Stimulated activated CD8-positive, alpha-beta memory T cell treated with anti-CD3 and anti-CD28 coated beads, Interleukin-12 subunit alpha, Interleukin-12 subunit beta, amount 100 ng/mL, for 4 hours (primary cell): ENCODE results near the gene GNB1L.

Experiments
- DNase-seq: peaks from one replicate; pipeline ENCODE4 v3.0.0-alpha.2; 2020; ENCODE audit warnings: low read depth

The GNB1L gene

DNA sequence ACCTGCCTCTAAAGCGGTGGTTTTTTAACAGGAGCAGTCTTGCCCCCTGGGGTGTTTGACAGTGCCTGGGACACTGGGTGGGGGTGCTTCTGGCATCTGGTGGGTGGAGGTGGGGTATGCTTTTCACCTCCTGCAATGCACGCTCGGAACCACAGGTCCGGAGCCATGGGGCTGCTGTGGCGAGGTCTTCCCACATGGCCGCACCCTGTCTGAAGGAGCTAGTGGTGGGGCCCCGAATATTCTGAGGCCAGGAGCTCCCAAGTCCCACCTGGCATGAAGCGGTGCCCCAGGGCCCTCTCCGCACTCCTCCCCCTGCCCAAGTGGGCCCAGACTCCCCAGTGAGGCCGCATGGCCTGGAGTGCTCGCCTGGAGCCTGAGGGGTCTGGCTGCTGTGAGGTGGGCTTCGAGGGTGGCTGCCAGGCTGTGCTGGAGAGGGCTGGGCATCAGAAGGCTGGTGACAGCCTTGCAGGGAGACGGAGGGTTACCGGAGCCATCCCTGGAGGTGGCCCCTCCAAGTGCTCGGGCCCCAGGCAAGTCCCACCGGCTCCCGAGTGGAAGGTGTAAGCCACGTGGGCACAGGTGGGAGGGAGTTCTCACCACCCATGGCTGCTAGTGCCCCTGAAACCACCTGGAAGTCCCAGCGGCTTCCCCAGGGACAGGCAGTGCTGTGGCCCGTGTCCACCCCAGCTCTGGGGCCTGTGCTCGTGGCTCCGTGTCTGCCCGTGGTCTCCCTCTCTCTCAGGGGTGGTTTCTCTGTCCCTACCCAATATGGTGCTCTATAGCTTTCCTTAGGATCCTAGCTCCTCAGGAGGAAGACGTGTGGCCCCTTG is 79.0 kb downstream of the GNB1L start:
- DNase-seq, result no peak

DNA sequence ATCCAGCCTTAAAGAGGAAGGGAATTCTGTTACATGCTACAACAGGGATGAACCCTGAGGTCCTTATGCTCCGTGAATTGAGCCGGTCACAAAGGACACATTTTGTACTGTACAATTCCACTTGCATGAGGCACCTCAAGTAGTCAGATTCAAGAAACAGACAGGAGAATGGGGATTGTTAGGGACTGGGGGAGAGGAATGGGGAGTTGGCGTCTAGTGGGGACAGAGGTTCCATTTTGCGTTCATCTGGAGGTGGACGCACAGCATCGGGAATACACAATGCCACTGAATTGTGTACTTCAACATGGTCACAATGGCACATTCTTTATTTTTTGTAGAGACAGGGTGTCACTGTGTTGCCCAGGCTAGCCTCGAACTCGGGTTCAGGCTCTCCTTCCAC is 80.0 kb downstream of the GNB1L start:
- no peak for DNase-seq

DNA sequence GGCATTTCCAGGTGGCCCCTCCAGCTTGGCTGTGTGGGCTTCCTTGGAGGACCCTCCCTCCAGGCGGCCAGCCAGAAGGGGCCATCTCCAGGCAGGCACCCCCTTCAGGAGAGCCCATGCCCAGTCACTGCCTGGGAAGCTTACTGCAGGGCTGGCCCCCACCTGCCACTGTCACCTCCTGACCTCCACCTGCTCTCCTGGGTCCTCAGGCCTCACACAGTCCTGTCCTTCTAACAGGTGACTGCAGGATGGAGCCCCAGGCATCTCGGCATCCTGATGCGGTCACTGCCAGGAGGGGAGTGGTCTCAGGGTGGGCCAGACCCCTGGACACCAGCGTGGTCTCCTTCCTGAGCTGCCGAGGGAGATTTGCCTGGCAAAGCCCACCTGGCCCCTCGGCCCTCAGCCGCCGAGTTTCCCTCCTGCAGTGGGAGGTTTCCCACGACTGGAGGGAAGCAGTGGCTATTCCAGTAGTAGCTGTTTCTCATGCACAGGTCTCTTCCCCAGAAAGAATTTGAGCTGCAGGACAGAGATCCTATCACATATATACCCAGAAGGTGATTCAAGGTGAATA is 81.1 kb downstream of the GNB1L start:
- DNase-seq, result no peak

DNA sequence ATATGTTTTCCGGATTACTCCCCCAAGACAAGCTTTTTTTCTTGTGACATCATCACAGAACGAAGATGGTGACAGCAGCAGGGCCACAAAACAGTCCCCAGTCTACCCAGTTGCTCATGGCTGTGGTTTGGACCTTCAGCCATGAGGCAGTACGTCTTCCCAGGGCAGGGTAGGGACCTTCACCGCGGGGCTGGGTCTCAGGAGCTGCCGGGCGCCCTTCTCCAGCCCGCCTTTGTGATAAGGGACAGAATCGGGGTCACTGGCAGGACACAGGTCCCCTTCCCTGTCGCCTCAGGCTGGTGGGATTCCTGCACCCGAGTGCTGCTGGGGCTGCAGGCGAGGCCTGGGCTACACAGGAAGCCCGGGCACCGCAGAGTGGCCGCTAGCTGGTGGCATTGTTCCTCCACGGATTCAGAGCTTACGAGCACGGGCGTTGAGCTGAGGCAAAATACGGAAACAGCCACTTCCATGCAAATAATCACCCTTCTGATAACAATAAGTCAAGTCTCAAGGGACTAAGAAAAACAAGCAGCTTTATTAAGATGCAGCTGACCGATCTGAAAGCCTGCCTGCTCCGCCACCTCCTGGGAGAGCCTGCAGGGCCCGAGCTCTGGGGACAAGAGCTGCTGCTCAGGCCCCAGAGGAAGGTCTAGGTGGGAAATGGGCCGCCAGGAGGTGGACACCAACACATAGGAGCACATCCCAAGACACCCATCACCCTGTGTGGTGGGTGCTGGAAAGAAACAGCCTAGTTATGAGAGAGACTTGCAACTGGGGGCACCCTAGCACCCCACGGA is 81.8 kb downstream of the GNB1L start:
- no peak for DNase-seq

DNA sequence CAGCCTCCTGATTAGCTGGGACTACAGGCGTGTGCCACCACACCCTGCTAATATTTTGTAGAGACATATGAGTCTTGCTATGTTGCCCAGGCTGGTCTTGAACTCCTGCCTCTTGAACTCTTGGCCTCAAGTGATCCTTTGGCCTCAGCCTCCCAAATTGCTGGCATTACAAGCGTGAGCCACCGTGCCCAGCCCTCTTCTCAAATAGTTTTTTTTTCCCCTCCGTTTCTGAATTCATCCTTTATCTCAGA is 82.3 kb downstream of the GNB1L start:
- no peak for DNase-seq

DNA sequence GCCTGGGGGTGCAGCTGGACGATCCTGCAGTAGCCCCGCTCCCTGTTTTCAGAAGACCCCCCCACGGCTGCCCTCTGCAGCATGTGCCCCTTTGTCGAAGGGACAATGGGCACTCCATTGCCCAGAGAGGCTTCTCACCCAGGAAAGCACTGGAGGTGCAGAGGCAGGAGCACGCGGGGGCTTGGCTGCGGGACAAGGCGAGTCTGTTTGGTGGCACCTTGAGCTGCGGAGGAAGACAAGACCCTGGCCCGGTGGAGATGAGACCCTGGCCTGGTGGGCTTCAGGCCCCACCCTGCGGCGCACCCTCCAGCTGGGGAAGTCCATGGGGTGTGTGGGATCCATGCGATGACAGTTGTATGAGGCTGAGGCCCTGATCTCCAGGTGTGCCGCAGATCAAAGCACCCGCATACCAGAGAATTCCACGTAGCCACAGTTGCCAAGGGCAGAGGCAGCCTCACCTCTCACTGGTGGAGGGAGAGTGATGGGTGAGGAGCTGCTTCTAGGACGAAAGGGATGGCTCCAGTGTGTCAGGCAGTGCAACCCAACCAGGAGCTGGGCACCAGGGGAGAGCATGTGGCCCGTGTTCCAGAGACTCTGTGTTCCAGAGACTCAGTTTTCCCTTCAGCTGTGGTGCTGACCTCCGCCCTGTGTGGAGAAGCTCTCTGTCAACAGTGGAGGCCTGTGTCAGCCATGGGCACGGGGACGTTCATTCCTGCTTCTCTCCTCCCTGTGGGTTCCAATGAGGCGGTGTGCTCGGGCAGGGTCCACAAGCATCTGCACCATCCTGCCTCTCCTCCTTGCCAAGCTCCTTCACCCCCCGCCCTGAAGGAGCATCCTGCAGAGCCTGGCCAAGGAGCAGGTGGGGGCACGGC is 84.1 kb downstream of the GNB1L start:
- no peak for DNase-seq

DNA sequence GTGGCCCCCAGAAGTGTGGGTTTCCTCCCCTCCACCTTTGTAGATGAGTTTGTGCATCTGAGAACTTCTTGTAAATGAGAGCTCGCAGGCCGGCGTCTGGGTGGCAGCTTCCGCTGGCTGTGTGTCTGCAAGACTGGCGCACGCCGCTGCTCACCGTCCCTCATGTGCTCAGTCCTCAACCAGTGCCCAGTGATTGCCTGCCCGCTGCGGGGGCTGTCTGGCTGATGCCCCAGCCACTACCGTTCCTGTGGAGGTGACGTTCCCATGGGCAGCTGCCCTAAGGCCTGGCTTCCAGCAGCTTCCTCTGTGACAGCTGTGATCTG is 85.3 kb downstream of the GNB1L start:
- no peak for DNase-seq

DNA sequence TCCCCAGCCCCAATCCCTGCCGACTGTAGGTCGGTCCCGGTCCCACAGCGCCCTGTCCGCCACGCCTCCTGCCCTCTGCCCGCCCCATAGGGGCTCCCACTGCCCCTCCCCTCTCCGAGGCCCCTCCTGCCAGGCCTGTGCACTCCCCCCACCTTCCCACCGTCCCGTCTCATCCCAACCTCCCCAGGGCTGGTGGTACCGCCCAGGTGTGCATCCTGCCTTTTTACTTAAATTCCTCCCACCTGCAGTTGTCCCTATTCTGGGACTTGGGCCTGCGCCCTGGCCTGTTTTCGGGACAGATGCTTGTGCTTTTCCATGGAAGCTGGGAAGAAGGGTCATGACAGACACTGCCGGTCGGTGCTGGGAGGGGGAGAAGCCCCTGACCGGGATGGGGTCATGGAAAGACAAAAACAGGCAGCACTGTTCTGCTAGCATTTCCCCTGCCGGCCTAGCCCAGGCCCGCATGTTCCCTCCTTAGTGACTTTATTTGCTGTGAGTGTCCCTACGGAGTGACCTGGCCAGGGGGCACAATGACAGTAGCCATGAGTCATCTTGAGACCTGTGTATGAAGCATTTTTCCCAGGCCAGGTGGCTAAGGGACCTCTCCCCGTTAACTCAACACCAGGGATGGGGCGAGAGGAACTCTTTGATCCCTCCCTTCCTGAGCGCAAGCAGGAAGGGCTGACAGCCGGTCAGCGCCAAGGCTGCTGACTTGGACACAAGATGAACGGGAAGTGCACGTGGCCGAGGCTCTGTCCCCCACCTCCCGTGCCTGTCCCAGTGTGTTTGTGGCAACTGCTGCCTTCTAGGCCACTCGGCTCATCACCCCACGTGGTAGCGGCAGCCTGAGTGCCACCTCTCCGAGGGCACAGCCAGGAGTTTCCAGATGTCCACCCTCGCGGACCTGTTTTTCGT is 87.0 kb downstream of the GNB1L start:
- DNase-seq, result no peak

DNA sequence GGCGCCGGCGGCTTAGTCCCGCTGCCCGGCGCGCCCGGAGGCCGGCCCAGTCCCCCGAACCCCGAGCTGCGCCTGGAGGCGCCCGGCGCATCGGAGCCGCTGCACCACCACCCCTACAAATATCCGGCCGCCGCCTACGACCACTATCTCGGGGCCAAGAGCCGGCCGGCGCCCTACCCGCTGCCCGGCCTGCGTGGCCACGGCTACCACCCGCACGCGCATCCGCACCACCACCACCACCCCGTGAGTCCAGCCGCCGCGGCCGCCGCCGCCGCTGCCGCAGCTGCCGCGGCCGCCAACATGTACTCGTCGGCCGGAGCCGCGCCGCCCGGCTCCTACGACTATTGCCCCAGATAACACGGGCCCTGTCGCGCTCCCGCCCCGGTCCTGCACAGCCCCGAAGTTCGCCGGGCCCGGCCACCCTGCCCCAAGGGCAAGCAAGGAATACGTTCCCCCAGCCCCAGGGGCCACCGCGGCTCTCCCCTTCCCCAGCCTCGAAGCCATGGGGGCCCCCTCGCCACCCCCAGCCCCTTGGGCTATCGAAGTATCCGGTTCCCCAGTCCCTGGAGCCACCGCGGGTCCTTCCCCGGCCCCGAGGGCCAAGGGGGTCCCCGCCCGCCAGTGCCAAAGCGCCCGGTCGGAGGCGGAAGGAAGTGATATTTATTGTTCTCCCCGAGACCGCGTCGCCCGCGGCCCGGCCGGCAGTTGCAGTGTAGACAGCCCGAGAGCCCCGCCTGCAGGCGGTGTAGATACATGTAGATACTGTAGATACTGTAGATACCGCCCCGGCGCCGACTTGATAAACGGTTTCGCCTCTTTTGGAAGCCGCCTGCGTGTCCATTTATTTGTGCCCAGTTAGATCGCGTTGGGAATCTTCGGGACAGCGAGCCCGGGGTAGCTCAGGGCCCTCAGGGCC is 87.9 kb downstream of the GNB1L start:
- peak; percentile 10 for DNase-seq

DNA sequence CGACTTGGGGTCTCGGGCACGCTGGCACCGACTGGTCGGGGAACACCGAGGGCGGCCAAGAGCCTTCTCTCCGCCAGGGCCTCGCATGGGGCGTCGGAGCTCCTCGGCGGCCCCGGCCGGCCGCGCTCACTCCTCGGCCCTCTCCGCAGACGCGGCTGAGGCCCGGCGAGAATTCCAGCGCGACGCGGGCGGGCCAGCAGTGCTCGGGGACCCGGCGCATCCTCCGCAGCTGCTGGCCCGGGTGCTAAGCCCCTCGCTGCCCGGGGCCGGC is 88.5 kb downstream of the GNB1L start:
- DNase-seq, result no peak

DNA sequence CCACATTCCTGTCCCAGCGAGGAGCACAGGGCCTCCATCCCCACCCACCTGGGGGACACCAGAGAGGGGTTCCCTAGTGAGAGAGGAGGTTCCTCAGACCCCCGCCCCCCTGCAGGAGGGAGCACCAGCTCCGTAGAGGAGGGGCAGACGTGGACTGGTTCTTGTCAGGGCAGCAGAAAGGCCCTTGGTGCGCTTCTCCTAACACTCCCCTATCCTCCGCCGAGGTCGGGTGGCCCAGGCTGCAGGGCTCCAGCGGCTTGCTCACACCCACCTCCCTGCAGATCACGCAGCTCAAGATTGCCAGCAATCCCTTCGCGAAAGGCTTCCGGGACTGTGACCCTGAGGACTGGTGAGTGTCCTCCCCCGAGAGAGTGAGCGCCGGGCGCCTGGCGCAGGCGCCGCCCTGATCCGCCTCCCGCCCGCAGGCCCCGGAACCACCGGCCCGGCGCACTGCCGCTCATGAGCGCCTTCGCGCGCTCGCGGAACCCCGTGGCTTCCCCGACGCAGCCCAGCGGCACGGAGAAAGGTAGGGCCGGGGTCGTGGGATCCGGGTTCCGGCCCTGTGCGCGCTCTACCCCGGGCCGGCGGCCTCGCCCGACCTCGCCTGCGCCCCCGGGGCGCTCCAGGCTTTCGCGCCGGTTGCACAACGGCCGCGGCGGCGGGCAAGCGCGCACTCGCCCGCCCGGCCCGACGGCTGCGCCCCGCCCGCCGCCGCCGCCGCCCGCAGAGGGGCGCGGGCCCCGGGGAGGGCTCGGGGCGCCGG is 89.0 kb downstream of the GNB1L start:
- no peak for DNase-seq

DNA sequence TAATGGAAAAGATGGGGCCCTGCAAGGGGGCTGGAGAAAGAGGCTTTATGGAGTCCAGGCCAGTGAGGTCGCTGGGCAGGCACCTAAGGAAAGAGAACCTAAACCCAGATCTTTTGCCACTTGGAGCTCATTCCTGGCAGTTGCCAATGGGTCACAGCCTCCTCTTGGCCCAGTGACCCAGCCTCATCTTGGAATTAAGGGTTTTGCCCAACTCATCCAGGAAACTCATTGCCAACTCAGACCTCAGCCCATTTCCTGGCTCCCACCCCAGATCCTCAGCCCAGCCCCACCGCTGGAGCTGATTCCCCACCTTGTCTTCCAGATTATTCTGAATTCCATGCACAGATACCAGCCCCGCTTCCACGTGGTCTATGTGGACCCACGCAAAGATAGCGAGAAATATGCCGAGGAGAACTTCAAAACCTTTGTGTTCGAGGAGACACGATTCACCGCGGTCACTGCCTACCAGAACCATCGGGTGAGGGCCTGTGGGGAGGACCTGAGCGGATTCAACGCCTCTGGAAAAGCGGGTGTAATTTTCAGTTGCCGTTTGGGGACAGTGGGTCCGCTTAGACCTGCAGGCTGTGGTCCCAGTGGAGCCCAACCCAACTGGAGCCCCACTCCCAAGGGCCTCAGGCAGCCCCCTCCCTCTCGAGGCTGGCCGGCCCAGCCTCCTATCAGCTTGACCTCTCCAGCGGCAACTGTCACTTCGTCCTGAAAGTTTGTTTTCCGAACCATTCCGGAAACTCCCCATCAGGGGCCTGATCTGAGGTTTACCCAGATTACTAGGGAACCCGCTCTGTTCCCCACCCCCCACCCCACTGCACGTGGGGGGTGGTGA is 89.8 kb downstream of the GNB1L start:
- no peak for DNase-seq

DNA sequence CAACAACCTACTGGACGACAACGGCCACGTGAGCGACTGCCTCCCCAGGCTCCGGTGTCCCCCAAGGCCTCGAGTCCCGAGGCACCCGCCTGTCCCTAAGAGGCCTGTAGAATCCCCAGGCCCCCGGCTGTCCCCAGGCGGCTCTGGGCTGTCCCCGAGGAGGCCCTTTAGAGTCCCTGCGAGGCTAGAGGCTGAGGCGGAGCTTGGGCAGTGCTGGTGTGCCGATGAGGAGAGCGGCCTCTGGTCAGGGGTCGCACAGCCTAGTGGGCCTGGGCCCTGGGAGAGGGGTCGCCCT is 90.4 kb downstream of the GNB1L start:
- no peak for DNase-seq

DNA sequence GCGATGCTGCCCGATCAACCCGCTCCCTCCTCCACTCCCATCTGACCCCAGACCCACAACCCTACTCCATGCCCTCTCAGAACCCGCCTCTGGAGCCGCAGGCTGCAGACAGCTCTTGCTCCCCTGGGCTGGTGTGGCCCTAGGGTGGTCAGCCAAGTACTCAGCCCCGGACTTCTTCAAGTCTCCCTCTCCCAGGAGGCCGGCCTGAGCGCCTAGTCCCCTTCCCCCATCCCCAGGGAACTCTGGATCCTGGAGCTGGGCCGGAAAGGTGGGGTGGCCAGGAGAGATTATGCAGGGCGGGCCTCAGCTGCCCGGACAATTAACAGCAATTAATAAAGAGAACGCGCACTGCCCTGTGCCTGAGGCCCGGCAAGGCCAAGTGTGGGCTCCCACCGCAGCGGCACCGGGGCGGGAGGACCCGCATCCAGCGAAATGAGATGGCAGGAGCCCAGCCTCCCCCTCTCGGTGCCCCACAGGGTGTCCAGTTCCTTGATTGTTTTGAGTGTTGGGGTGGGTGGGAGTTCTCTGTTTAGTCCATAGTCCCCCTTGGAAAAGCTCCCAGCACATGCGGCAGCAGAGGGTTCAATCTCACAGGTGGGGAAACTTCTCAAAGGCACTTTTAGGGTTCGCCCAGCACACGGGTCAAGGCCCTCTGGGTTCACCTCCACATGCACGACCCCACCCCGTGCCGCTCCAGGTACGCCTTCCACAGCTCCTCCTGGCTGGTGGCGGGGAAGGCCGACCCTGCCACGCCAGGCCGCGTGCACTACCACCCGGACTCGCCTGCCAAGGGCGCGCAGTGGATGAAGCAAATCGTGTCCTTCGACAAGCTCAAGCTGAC is 91.0 kb downstream of the GNB1L start:
- DNase-seq, result no peak

DNA sequence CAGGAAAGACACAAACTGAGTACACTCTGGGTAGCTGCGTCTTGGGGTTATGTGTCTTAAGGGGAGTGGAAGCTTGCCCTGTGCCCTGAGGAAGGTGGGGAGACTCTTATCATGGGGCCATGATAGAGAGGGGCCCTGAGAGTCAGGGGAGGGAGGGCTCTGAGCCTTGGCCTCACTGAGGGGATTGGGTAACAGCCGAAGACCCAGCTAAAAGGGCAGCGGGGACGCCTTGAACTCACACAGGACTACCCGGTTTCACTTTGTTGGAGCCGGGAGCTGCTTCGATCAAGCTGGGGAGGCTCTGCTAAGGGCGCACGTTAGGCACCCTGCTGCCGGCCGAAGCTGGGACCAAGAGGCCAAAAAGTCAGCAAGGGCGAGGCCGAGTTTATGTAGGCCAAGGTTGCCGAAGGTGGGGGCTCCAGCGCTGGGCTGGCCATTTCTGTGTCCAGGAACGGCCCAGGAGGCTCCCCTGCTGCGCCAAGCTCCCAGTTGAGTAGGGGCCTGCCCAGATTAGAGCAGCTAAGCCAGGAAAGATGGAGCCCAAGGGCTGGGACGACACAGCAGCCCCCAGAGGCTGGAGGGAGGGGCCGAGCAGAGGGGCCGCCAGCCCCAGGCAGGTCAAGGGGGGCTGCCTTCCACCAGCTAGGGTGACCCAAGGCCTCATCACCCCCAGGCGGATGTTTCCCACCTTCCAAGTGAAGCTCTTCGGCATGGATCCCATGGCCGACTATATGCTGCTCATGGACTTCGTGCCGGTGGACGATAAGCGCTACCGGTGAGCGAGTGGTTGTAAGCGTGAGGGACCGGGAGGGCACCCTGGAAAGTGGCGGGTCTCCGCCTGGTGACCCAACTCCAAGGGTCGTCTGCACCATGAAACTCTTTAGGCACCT is 91.9 kb downstream of the GNB1L start:
- DNase-seq, result no peak

DNA sequence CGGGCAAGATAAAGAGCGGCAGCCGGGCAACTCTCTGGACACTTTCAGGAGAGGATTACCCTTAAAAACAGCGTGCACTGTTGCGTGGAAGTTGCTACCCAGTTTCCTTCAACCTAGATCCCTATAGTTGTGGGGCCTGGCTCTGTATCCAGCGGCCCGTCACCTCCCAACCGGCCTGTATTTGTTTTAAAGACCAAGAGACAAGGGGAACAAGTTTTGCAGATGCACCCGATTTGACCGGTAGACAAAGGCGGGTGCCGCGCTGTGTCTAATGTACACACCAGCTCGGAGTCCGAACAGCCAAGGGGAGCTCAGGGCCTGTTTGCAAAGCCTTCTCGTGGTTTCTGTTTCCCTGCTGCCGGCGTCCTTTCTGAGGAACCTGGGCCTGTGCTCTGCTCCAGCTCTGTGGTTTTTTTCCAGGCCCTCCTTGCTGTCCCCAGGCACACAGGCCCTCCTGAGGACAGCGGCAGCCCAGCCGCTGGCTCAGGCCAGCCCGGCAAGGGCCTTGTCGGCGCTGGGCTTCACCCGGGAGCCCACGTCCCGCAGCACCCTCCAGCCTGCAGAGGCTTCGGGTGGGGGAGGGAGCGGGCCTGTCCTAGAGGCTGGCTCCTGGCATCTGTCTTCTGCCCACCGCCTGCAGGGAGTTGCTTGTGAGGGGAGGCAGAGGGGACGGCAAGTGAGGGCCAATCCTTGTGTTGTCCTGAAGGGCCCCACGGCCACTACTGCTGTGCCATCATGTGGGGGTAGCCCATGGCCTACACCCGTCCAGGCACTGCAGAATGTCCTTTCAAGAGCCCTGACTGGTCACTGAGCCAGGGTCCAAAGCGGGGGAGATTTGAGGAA is 92.7 kb downstream of the GNB1L start:
- no peak for DNase-seq
